OCI-LY7 (cell line): ENCODE measurements around the gene NFKB1. TPM values are rescaled to one million over a fixed set of nuclear protein-coding genes. Genes with fewer than 3 reads are reported as not detected.

ENCODE experiments used
- BruUV-seq: library from RNA; stranded (reverse); fragments of 400-500 nt; replicated peaks from 2 replicates; lab custom pipeline; 2021; lab: Mats Ljungman, UMichigan
- CTCF ChIA-PET: fragments of 300-600 bp; sonication (Branson Sonifier 250); formaldehyde crosslinking; loops from one replicate; lab custom pipeline; 2022; ENCODE audit warnings: antibody characterized with exemption; ENCODE audit not compliant: unreplicated experiment; lab: Charles Lee
- POLR2A ChIA-PET: fragments of 300-600 bp; sonication (Branson Sonifier 250); formaldehyde crosslinking; loops from one replicate; lab custom pipeline; 2022; ENCODE audit warnings: antibody characterized with exemption; lab: Charles Lee
- DNase-seq: peaks from one replicate; pipeline ENCODE4 v3.0.0-alpha.2; 2015; ENCODE audit warnings: low spot score
- H2AFZ ChIP-seq: fragments of 200-600 bp; sonication (generic), shearing (Covaris generic); 2 replicates; pipeline ENCODE4 v1.6.1; 2014; ENCODE audit warnings: mild to moderate bottlenecking, antibody characterized with exemption, low read length, moderate library complexity
- H3K27ac ChIP-seq: fragments of 200-600 bp; sonication (generic); 2 replicates; pipeline ENCODE4 v1.5.1; 2014; ENCODE audit warnings: mixed run types, low read depth, mild to moderate bottlenecking, moderate library complexity, low read length, inconsistent platforms; ENCODE audit not compliant: poor library complexity, severe bottlenecking
- H3K36me3 ChIP-seq: fragments of 200-600 bp; sonication (generic); 2 replicates; pipeline ENCODE4 v1.6.1; 2014; ENCODE audit warnings: mild to moderate bottlenecking, antibody characterized with exemption, low read length, moderate library complexity, mixed read lengths; ENCODE audit not compliant: insufficient read depth
- H3K4me1 ChIP-seq: fragments of 200-600 bp; sonication (generic); 2 replicates; pipeline ENCODE4 v1.5.1; 2014; ENCODE audit warnings: mild to moderate bottlenecking, low read length; ENCODE audit not compliant: insufficient read depth, poor library complexity, severe bottlenecking
- H3K4me2 ChIP-seq: fragments of 200-600 bp; sonication (generic); 2 replicates; pipeline ENCODE4 v1.6.1; 2014; ENCODE audit warnings: mild to moderate bottlenecking, low read length
- H3K4me3 ChIP-seq: fragments of 200-600 bp; sonication (generic); 2 replicates; pipeline ENCODE4 v1.5.1; 2014; ENCODE audit warnings: mild to moderate bottlenecking, low read depth, low read length; ENCODE audit not compliant: poor library complexity, severe bottlenecking
- H3K79me2 ChIP-seq: fragments of 200-600 bp; sonication (generic); 2 replicates; pipeline ENCODE4 v1.6.1; 2016; ENCODE audit warnings: low read depth, mild to moderate bottlenecking, low read length, moderate library complexity, mixed read lengths; ENCODE audit not compliant: insufficient read depth
- H3K9me2 ChIP-seq: fragments of 200-600 bp; sonication (generic); 2 replicates; pipeline ENCODE4 v1.6.1; 2016; ENCODE audit warnings: mild to moderate bottlenecking, low read length, mixed read lengths; ENCODE audit not compliant: insufficient read depth
- H3K9me3 ChIP-seq: fragments of 200-600 bp; sonication (generic); 2 replicates; pipeline ENCODE4 v1.6.1; 2014; ENCODE audit warnings: mild to moderate bottlenecking, mixed run types, low read length, mixed read lengths
- H4K20me1 ChIP-seq: fragments of 200-600 bp; sonication (generic); 2 replicates; pipeline ENCODE4 v1.6.1; 2014; ENCODE audit warnings: mild to moderate bottlenecking, antibody characterized with exemption, low read length, moderate library complexity, mixed read lengths; ENCODE audit not compliant: insufficient read depth
- CTCF ChIP-seq: fragments of 200-600 bp; sonication (generic); conservative IDR thresholded peaks from 2 replicates; pipeline ENCODE4 v1.5.1; 2014; ENCODE audit warnings: mild to moderate bottlenecking, antibody characterized with exemption, low read length, moderate library complexity, mixed read lengths
- EZH2phosphoT487 ChIP-seq: fragments of 200-600 bp; sonication (generic); IDR thresholded peaks from 2 replicates; pipeline ENCODE4 v1.6.1; 2018; ENCODE audit warnings: low read depth, borderline replicate concordance, mild to moderate bottlenecking, mixed run types, antibody characterized with exemption, low read length, moderate library complexity, mixed read lengths
- intact Hi-C: fragments of 100-400 bp; cut with micrococcal nuclease; formaldehyde crosslinking; loops from one replicate; pipeline ENCODE4 v1.10.0; 2022; ENCODE audit not compliant: unreplicated experiment
- total RNA-seq, 2 experiments: library from RNA; depleted of rRNA in 1 of 2; stranded (reverse); fragments of >200 nt in 1 of 2; shearing (Covaris generic) in 1 of 2; gene quantifications; 2 replicates each; pipeline ENCODE4 v1.2.3, GENCODE V29; 2014 to 2022

The NFKB1 gene
- total RNA-seq, 2 experiments from 2014 or later, result 23.1 to 47.8 TPM

- POLR2A ChIA-PET, result no interaction called here
These were observed 109.3 kb downstream of the NFKB1 start for GRCh38 chr4:102610476-102610875.

GRCh38 chr4:102612210-102612609 is 111.1 kb downstream of the NFKB1 start:
- no peak for DNase-seq
- intact Hi-C loops, result no loop called here
- CTCF ChIA-PET, result interaction anchor here (0.6 kb wide), 1 partner anchor 134 kb away, joined by 3 read pairs; no protein-coding TSS in a partner anchor
- POLR2A ChIA-PET, result interaction anchor here (0.7 to 1.0 kb wide), 2 partner anchors 69 to 428 kb away, joined by 3 read pairs; no protein-coding TSS in a partner anchor
- H3K4me1 ChIP-seq, result peaks cover 5% of the 10 kb centered on the region
- H3K4me3 ChIP-seq, result no peak overlapping the region
- no peak overlapping the region for H3K27ac ChIP-seq
- H3K79me2 ChIP-seq, result no peaks in the 10 kb centered on the region
- BruUV-seq, result no TSS peak
- no peak overlapping the region for H2AFZ ChIP-seq
- H4K20me1 ChIP-seq, result no peaks in the 10 kb centered on the region
- H3K4me2 ChIP-seq, result no peak overlapping the region
- no peaks in the 10 kb centered on the region for H3K9me2 ChIP-seq
- TF ChIP-seq EZH2phosphoT487, result no peak
- no peaks in the 10 kb centered on the region for H3K9me3 ChIP-seq
- H3K36me3 ChIP-seq, result peaks cover 83% of the 10 kb centered on the region

More at GRCh38 chr4:102610476-102610875, 109.3 kb downstream of the NFKB1 start:
- Histone ChIP-seq H3K27ac (no peak overlapping the region), H3K4me1 (no peaks in the 10 kb centered on the region), H3K9me2 (no peaks in the 10 kb centered on the region), H3K4me3 (no peak overlapping the region), H3K4me2 (no peak overlapping the region), H3K9me3 (no peaks in the 10 kb centered on the region), H2AFZ (no peak overlapping the region), H3K36me3 (peaks cover 91% of the 10 kb centered on the region), H3K79me2 (no peaks in the 10 kb centered on the region), H4K20me1 (no peaks in the 10 kb centered on the region)
- DNase-seq, result no peak
- intact Hi-C loops, result no loop called here
- no peak for TF ChIP-seq EZH2phosphoT487
- no peak for TF ChIP-seq CTCF
- BruUV-seq, result no TSS peak
- CTCF ChIA-PET, result no interaction called here

GRCh38 chr4:102612824-102613366 is 111.7 kb downstream of the NFKB1 start:
- BruUV-seq, result no TSS peak
- ChIA-PET POLR2A (interaction anchor here (0.6 to 1.0 kb wide), 5 partner anchors 10 to 858 kb away, joined by 3 read pairs; no protein-coding TSS in a partner anchor), CTCF (interaction anchor here (0.6 kb wide), 1 partner anchor 134 kb away, joined by 3 read pairs; no protein-coding TSS in a partner anchor)
- no peaks in the 10 kb centered on the region for H3K9me3 ChIP-seq
- no peak for DNase-seq
- H3K4me1 ChIP-seq, result peaks cover 5% of the 10 kb centered on the region
- peaks cover 77% of the 10 kb centered on the region for H3K36me3 ChIP-seq
- intact Hi-C loops, result no loop called here
- no peak overlapping the region for H3K27ac ChIP-seq
- no peak overlapping the region for H3K4me2 ChIP-seq
- H3K9me2 ChIP-seq, result no peaks in the 10 kb centered on the region
- TF ChIP-seq CTCF (no peak), EZH2phosphoT487 (no peak)
- no peak overlapping the region for H3K4me3 ChIP-seq
- H3K79me2 ChIP-seq, result no peaks in the 10 kb centered on the region
- no peaks in the 10 kb centered on the region for H4K20me1 ChIP-seq
- no peak overlapping the region for H2AFZ ChIP-seq
